PFSK-1 (cell line): Measurements from ENCODE around the gene GALNT18.

ENCODE experiments used
- FOXP2 ChIP-seq: optimal IDR thresholded peaks from 2 replicates; pipeline ENCODE3; 2011; ENCODE audit warnings: borderline replicate concordance, control low read depth, inconsistent platforms; ENCODE audit not compliant: insufficient read depth; ENCODE audit errors: extremely low read length, extremely low read depth
- POLR2AphosphoS5 ChIP-seq: IDR thresholded peaks from 2 replicates; pipeline ENCODE4 v1.6.1; 2012; ENCODE audit warnings: low read depth, mild to moderate bottlenecking, control low read depth, low read length, moderate library complexity
- REST ChIP-seq, 2 experiments: IDR thresholded peaks; 2 replicates each; pipeline versions ENCODE4 v1.6.1 to v1.8.0; 2011 to 2012; ENCODE audit warnings: low read depth in 2 of 2, low read length in 2 of 2, control low read depth in 1 of 2, inconsistent platforms in 1 of 2, mild to moderate bottlenecking in 1 of 2, moderate library complexity in 1 of 2; ENCODE audit not compliant: insufficient read depth in 1 of 2
- SIN3A ChIP-seq: IDR thresholded peaks from 2 replicates; pipeline ENCODE4 v1.6.1; 2012; ENCODE audit warnings: mild to moderate bottlenecking, low read length, moderate library complexity, borderline replicate concordance; ENCODE audit not compliant: insufficient read depth
- TAF1 ChIP-seq: IDR thresholded peaks from 2 replicates; pipeline ENCODE4 v1.6.1; 2012; ENCODE audit warnings: low read length, control low read depth, borderline replicate concordance; ENCODE audit not compliant: insufficient read depth

GRCh38 chr11:11318961-11319360, 302.8 kb downstream of the GALNT18 start:
- TF ChIP-seq REST (IDR thresholded peaks at IDR 0.05; ENCODE audit: insufficient read depth in 1 of 2, low read depth in 2 of 2, low read length in 2 of 2) (no peak), TAF1 (no peak), POLR2AphosphoS5 (no peak), SIN3A (no peak), FOXP2 (no peak)
